ENCODE results near the gene MMP24. TPM values are rescaled to one million over a fixed set of nuclear protein-coding genes. Genes with fewer than 3 reads are reported as not detected.
A peak's percentile ranks its signal among the peaks of the same experiment; 100 is the strongest.

The MMP24 gene
- total and polyA plus RNA-seq, 2 experiments from 2014 or later = 0.70 to 8.5 TPM

DNA sequence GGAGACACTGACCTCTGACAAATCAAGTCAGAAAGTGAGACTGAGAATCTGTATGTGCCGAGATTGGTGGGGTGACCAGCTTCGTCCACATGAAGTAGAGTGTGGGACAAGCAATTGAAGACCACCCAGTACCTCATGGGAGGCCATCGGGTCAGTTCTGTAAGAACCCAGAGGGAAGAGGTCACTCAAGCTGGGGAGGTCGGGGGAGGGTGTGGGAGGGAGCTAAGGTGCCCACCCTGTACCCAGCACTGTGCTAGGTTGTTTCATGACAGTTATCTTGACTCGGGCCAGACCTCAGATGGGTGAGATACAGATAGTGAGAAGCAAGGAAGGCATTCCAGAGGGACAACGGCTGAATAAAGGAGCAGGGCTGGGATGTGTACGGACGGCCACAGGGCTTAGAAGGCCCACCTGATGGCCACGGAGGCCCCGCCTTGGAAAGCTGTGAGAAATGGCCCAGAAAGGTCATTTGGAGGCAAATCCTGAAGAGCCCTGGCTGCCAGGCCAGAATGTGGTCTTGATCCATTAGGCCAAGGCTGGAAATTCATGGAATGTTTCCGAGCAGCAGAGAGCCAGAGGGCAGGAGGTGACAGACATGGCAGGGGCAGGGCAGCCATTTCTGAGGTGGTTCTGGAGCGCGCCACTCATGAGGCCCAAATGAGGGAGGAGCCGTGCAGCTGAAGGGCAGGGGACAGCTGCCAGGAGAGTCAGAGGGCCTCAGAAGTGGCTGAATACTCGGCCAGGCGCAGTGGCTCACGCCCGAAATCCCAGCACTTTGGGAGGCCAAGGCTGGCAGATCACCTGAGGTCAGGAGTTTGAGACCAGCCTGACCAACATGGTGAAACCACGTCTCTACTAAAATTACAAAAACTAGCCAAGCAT is 43.8 kb downstream of the MMP24 start:
- H3K27me3 ChIP-seq (replicated peaks; ENCODE audit: insufficient read depth) = no peaks in the 10 kb centered on the region
- in situ Hi-C loops (cut with MboI) = no loop called here
- no peak overlapping the region for H3K9ac ChIP-seq
- H3F3A ChIP-seq (ENCODE audit: insufficient read depth) = peaks cover 16% of the 10 kb centered on the region; the same call in 1 of the 2 replicates
- no peaks in the 10 kb centered on the region for H3K9me3 ChIP-seq (ENCODE audit: low read depth)
- DNase-seq = no peak
- no peaks in the 10 kb centered on the region for H3K36me3 ChIP-seq (ENCODE audit: low read depth)
- H2AFZ ChIP-seq = no peak overlapping the region
- H3K4me3 ChIP-seq = no peak overlapping the region
- peaks cover 10% of the 10 kb centered on the region; the same call in 1 of the 2 replicates for H3K4me1 ChIP-seq (ENCODE audit: insufficient read depth)
- H3K4me2 ChIP-seq (ENCODE audit: unreplicated experiment) = no peak overlapping the region
- WGBS, 2 experiments (ENCODE audit: low coverage in 1 of 2, low lambda C conversion rate in 2 of 2, missing lambda C conversion rate in 2 of 2) = 85 to 87% methylated on average over 19 of the region's 19 CpGs
- no peaks in the 10 kb centered on the region for H3K79me2 ChIP-seq (ENCODE audit: insufficient read depth)
- TF ChIP-seq EZH2 (IDR thresholded peaks at IDR 0.05; ENCODE audit: insufficient read depth, poor library complexity, severe bottlenecking) (no peak), EZH2phosphoT487 (IDR thresholded peaks at IDR 0.05; ENCODE audit: insufficient read depth, low read depth) (no peak)
- no peaks in the 10 kb centered on the region for H4K20me1 ChIP-seq (ENCODE audit: insufficient read depth)
- no peaks in the 10 kb centered on the region for H3K9me2 ChIP-seq (ENCODE audit: insufficient read depth)
- no peak overlapping the region for H3K27ac ChIP-seq

DNA sequence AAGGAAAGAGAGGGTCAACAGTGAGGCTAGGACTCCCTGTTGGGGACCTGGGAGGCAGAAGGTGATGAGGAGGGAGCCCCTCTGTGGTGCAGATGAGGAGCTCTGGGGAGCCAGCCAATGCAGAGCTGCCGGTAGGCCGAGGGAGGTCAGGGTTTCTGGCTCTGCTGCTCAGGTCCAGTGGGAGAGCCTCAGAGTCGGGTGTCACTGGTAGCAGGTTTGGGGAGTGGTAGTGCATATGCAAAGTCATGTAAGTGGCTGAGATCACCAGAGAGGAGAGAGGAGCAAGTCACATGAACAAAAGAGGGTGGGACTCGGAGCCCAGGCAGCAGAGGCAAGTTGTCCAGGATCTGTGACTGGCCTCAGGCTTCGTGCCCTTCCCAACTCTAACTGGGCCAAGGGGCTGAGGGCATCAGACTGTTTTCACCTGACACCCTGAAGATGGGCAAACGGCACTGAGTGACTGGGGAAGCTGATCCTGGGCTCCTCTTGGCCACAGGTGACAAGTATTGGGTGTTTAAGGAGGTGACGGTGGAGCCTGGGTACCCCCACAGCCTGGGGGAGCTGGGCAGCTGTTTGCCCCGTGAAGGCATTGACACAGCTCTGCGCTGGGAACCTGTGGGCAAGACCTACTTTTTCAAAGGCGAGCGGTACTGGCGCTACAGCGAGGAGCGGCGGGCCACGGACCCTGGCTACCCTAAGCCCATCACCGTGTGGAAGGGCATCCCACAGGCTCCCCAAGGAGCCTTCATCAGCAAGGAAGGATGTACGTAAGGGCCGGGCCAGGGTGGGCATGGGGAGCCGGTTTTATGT is 44.8 kb downstream of the MMP24 start:
- peak; percentile 15 for DNase-seq
- Histone ChIP-seq H3K9ac (no peak overlapping the region), H3K9me3 (ENCODE audit: low read depth) (no peaks in the 10 kb centered on the region), H3F3A (ENCODE audit: insufficient read depth) (peaks cover 16% of the 10 kb centered on the region; the same call in 1 of the 2 replicates), H3K4me1 (ENCODE audit: insufficient read depth) (peaks cover 14% of the 10 kb centered on the region; the same call in 1 of the 2 replicates), H3K4me3 (no peak overlapping the region), H3K27ac (no peak overlapping the region), H3K4me2 (ENCODE audit: unreplicated experiment) (no peak overlapping the region), H4K20me1 (ENCODE audit: insufficient read depth) (no peaks in the 10 kb centered on the region), H3K36me3 (ENCODE audit: low read depth) (no peaks in the 10 kb centered on the region), H3K27me3 (replicated peaks; ENCODE audit: insufficient read depth) (no peaks in the 10 kb centered on the region), H3K79me2 (ENCODE audit: insufficient read depth) (peaks cover 9% of the 10 kb centered on the region), H3K9me2 (ENCODE audit: insufficient read depth) (no peaks in the 10 kb centered on the region), H2AFZ (no peak overlapping the region)
- in situ Hi-C loops (cut with MboI) = no loop called here
- TF ChIP-seq EZH2 (IDR thresholded peaks at IDR 0.05; ENCODE audit: insufficient read depth, poor library complexity, severe bottlenecking) (no peak), EZH2phosphoT487 (IDR thresholded peaks at IDR 0.05; ENCODE audit: insufficient read depth, low read depth) (no peak)
- 88% methylated on average over 19 to 20 of the region's 20 CpGs for WGBS, 2 experiments (ENCODE audit: low coverage in 1 of 2, low lambda C conversion rate in 2 of 2, missing lambda C conversion rate in 2 of 2)

DNA sequence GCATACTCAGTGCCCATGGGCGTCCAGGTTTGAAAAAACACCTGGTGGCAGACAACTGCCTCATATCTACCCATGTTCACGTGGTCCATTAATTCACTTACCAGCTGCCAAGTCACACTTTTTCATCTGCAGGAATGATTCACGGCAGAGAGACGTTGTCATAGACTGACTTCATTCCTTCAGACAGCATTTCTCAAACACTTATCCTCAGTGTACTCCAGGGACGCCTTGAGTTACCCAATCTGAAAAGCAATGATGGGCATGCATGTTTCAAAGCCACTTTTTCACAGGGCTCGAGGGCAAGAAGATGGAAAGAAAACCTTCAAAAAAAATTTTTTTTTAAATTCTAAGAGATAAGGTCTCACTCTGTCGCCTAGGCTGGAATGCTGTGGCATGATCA is 45.4 kb downstream of the MMP24 start:
- Histone ChIP-seq H3K79me2 (ENCODE audit: insufficient read depth) (peaks cover 15% of the 10 kb centered on the region), H3K4me1 (ENCODE audit: insufficient read depth) (peaks cover 20% of the 10 kb centered on the region; the same call in 1 of the 2 replicates), H3K9me3 (ENCODE audit: low read depth) (no peaks in the 10 kb centered on the region), H3K9ac (0 out of 2 replicates have a peak overlapping the region, but pooled peaks have one; percentile 5), H3K27ac (peak overlapping the region; percentile 28; the same call in 1 of the 2 replicates), H2AFZ (no peak overlapping the region), H3F3A (ENCODE audit: insufficient read depth) (peaks cover 16% of the 10 kb centered on the region; the same call in 1 of the 2 replicates), H3K4me2 (ENCODE audit: unreplicated experiment) (no peak overlapping the region), H3K27me3 (replicated peaks; ENCODE audit: insufficient read depth) (no peaks in the 10 kb centered on the region), H3K9me2 (ENCODE audit: insufficient read depth) (no peaks in the 10 kb centered on the region), H3K4me3 (no peak overlapping the region), H4K20me1 (ENCODE audit: insufficient read depth) (no peaks in the 10 kb centered on the region), H3K36me3 (ENCODE audit: low read depth) (no peaks in the 10 kb centered on the region)
- 45 to 50% methylated on average over 7 of the region's 7 CpGs for WGBS, 2 experiments (ENCODE audit: low coverage in 1 of 2, low lambda C conversion rate in 2 of 2, missing lambda C conversion rate in 2 of 2)
- DNase-seq = peak; percentile 79
- in situ Hi-C loops (cut with MboI) = no loop called here
- TF ChIP-seq EZH2 (IDR thresholded peaks at IDR 0.05; ENCODE audit: insufficient read depth, poor library complexity, severe bottlenecking) = no peak
- TF ChIP-seq EZH2phosphoT487 (IDR thresholded peaks at IDR 0.05; ENCODE audit: insufficient read depth, low read depth) = no peak

DNA sequence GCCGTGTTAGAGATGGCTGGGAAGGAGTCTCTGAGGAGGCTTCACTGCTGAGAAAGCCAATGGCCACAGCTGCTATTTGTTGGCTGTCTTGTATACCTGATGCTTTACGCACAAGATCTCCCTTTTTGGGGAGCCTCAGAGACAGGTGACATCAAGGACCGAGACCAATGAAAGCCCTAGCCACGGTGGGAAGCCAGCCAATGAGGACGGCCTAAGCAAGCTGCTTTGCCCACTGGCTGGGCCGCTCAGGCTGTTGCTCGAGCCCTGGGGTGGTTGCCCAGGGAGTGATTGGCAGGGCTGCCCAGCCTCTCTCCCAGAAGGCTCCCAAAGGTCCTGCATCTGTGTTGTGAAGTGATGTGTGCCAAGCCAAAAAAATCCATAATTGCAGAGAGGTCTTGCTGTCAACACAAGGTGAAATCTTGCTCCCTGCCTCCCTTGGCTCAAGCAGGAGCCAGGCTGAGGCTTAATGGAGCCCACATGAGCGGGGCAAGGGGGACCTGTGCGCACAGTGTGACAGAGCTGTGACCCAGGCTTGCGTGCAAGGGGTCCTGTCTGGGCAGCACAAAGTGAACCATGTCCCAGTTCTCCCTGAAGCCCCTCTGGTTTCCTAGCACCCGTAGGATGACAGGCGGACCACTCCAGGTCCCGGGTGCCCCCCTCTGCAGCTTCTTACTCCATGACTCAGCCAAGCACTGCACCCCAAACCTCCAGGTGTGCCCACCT is 47.1 kb downstream of the MMP24 start:
- no peak for DNase-seq
- Histone ChIP-seq H3K4me3 (no peak overlapping the region), H3K36me3 (ENCODE audit: low read depth) (peaks cover 4% of the 10 kb centered on the region; the same call in 1 of the 2 replicates), H3K9me2 (ENCODE audit: insufficient read depth) (no peaks in the 10 kb centered on the region), H3K9ac (no peak overlapping the region), H3K4me2 (ENCODE audit: unreplicated experiment) (no peak overlapping the region), H2AFZ (no peak overlapping the region), H3K79me2 (ENCODE audit: insufficient read depth) (peaks cover 21% of the 10 kb centered on the region), H3K27me3 (replicated peaks; ENCODE audit: insufficient read depth) (no peaks in the 10 kb centered on the region), H3K4me1 (ENCODE audit: insufficient read depth) (peaks cover 21% of the 10 kb centered on the region; the same call in 1 of the 2 replicates), H4K20me1 (ENCODE audit: insufficient read depth) (no peaks in the 10 kb centered on the region), H3F3A (ENCODE audit: insufficient read depth) (peaks cover 21% of the 10 kb centered on the region), H3K9me3 (ENCODE audit: low read depth) (no peaks in the 10 kb centered on the region), H3K27ac (no peak overlapping the region)
- TF ChIP-seq EZH2phosphoT487 (IDR thresholded peaks at IDR 0.05; ENCODE audit: insufficient read depth, low read depth) (no peak), EZH2 (IDR thresholded peaks at IDR 0.05; ENCODE audit: insufficient read depth, poor library complexity, severe bottlenecking) (no peak)
- WGBS, 2 experiments (ENCODE audit: low coverage in 1 of 2, low lambda C conversion rate in 2 of 2, missing lambda C conversion rate in 2 of 2) = 72 to 76% methylated on average over 13 of the region's 13 CpGs
- in situ Hi-C loops (cut with MboI) = no loop called here
